Thyroid gland (tissue), 4 donors: ENCODE data around the gene TIMD4.

Source experiments
- CTCF ChIP-seq, 6 experiments: fragments of 200-600 bp in 3 of 6; fragments of 450-650 bp in 3 of 6; sonication (generic) in 3 of 6; IDR thresholded peaks; one replicate each; pipeline ENCODE4 v1.5.1; 2016 to 2019; ENCODE audit warnings: antibody characterized with exemption in 6 of 6, mild to moderate bottlenecking in 2 of 6, inconsistent platforms in 1 of 6, moderate library complexity in 1 of 6
- POLR2A ChIP-seq, 2 donors: fragments of 450-650 bp; IDR thresholded peaks; one replicate each; pipeline ENCODE4 v1.6.1; 2017; ENCODE audit warnings: antibody characterized with exemption in 2 of 2, mild to moderate bottlenecking in 2 of 2, moderate library complexity in 1 of 2

- TF ChIP-seq CTCF (IDR thresholded peaks at IDR 0.05), result no peak
- TF ChIP-seq POLR2A (IDR thresholded peaks at IDR 0.05), result no peak
Measured at GRCh38 chr5:156949424-156949823, 13.6 kb downstream of the TIMD4 start.
